Measurements from ENCODE around the gene SLC35G6. TPM values are rescaled to one million over a fixed set of nuclear protein-coding genes. Genes with fewer than 3 reads are reported as not detected.

Gene SLC35G6
- total RNA-seq, 1 donor = not detected

DNA sequence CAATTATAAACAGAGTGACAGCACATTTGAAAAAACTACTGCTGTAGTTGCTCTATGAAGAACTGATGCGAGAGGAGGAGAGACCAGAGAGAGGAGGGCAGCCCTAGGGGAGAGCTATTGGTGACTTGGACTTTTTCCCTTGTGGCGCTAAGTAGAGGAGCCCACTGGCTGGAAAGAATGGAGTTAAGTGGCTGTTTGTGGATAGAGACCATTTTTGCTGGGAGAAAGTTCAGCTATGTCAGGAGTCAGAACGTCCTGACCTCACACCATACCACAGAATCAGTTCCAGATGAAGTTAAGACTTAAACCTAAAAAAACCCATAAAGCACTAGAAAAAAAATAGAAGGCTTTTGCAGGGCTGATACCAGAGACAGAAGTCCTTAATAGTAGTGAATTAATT is 4.9 kb downstream of the SLC35G6 start:
- H3K9me3 ChIP-seq (ENCODE audit: low read depth, low read length) = no peaks in the 10 kb centered on the region
- peak overlapping the region; percentile 91 for H3K4me2 ChIP-seq (ENCODE audit: insufficient read depth, low read length)
- H3K27ac ChIP-seq (ENCODE audit: low read depth, low read length) = peak overlapping the region; percentile 43
- H3K27me3 ChIP-seq (ENCODE audit: insufficient read depth, low read length) = no peaks in the 10 kb centered on the region
- no peak overlapping the region for H2AFZ ChIP-seq (ENCODE audit: low read length)
- peaks cover 56% of the 10 kb centered on the region for H4K20me1 ChIP-seq (ENCODE audit: insufficient read depth, low read length)
- H3K4me1 ChIP-seq (ENCODE audit: insufficient read depth, low read length) = peaks cover 28% of the 10 kb centered on the region
- peak; percentile 46 for DNase-seq (ENCODE audit: insufficient read length, low spot score, missing footprints)
- H3K79me2 ChIP-seq (ENCODE audit: insufficient read depth, low read length) = peaks cover 67% of the 10 kb centered on the region
- peaks cover 2% of the 10 kb centered on the region for H3K36me3 ChIP-seq (ENCODE audit: insufficient read depth, low read length)
- TF ChIP-seq, protein P1, sequence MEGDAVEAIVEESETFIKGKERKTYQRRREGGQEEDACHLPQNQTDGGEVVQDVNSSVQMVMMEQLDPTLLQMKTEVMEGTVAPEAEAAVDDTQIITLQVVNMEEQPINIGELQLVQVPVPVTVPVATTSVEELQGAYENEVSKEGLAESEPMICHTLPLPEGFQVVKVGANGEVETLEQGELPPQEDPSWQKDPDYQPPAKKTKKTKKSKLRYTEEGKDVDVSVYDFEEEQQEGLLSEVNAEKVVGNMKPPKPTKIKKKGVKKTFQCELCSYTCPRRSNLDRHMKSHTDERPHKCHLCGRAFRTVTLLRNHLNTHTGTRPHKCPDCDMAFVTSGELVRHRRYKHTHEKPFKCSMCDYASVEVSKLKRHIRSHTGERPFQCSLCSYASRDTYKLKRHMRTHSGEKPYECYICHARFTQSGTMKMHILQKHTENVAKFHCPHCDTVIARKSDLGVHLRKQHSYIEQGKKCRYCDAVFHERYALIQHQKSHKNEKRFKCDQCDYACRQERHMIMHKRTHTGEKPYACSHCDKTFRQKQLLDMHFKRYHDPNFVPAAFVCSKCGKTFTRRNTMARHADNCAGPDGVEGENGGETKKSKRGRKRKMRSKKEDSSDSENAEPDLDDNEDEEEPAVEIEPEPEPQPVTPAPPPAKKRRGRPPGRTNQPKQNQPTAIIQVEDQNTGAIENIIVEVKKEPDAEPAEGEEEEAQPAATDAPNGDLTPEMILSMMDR (IDR thresholded peaks at IDR 0.05; ENCODE audit: extremely low read depth, low read depth, low read length) = no peak
- peak overlapping the region; percentile 95 for H3K4me3 ChIP-seq (ENCODE audit: insufficient read depth, low read length)

DNA sequence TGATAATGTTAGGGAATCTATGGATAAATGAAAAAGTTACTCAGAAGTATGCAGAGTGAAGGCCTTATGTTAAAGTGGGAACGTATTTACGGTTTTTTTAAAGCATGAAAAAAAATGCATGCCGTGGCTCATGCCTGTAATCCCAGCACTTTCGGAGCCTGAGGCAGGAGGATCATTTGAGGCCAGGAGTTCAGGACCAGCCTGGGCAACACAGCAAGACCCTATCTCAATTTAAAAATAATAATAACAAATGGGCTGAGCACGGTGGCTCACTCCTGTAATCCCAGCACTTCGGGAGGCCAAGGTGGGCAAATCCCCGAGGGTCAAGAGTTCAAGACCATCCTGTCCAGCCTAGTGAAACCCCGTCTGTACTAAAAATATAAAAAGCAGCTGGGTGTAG is 8.9 kb downstream of the SLC35G6 start:
- Histone ChIP-seq H3K27me3 (ENCODE audit: insufficient read depth, low read length) (no peaks in the 10 kb centered on the region), H3K4me1 (ENCODE audit: insufficient read depth, low read length) (peaks cover 20% of the 10 kb centered on the region), H3K9me3 (ENCODE audit: low read depth, low read length) (no peaks in the 10 kb centered on the region), H3K79me2 (ENCODE audit: insufficient read depth, low read length) (peaks cover 98% of the 10 kb centered on the region), H2AFZ (ENCODE audit: low read length) (no peak overlapping the region), H3K36me3 (ENCODE audit: insufficient read depth, low read length) (peaks cover 7% of the 10 kb centered on the region), H3K4me3 (ENCODE audit: insufficient read depth, low read length) (no peak overlapping the region), H3K27ac (ENCODE audit: low read depth, low read length) (no peak overlapping the region), H4K20me1 (ENCODE audit: insufficient read depth, low read length) (peaks cover 84% of the 10 kb centered on the region), H3K4me2 (ENCODE audit: insufficient read depth, low read length) (no peak overlapping the region)
- TF ChIP-seq, protein P1 (IDR thresholded peaks at IDR 0.05; ENCODE audit: extremely low read depth, low read depth, low read length) = no peak
- no peak for DNase-seq (ENCODE audit: insufficient read length, low spot score, missing footprints)

DNA sequence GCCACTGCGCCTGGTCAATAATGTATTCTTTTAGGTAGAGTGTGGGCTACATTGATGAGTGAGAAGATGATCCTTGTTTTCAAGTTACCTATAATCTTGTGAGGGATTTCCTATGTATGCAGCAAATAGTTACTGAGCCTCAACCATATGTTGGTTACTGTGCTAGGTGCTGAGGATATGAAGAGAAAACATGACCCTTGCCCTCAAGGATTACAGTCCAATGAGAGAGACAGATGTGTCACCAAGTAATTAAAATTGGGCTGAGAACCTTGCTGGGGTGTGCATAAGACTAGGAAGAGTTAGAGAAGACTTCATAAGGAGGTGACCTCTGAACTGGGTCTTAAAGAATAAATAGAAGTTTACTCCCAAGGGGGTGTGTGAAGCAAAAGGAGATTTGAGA is 10.3 kb downstream of the SLC35G6 start:
- no peaks in the 10 kb centered on the region for H3K9me3 ChIP-seq (ENCODE audit: low read depth, low read length)
- no peak overlapping the region for H3K4me3 ChIP-seq (ENCODE audit: insufficient read depth, low read length)
- peaks cover 100% of the 10 kb centered on the region for H3K79me2 ChIP-seq (ENCODE audit: insufficient read depth, low read length)
- TF ChIP-seq, protein P1 (IDR thresholded peaks at IDR 0.05; ENCODE audit: extremely low read depth, low read depth, low read length) = no peak
- no peak overlapping the region for H2AFZ ChIP-seq (ENCODE audit: low read length)
- DNase-seq (ENCODE audit: insufficient read length, low spot score, missing footprints) = no peak
- H3K27me3 ChIP-seq (ENCODE audit: insufficient read depth, low read length) = no peaks in the 10 kb centered on the region
- peaks cover 13% of the 10 kb centered on the region for H3K4me1 ChIP-seq (ENCODE audit: insufficient read depth, low read length)
- H3K27ac ChIP-seq (ENCODE audit: low read depth, low read length) = no peak overlapping the region
- peaks cover 83% of the 10 kb centered on the region for H4K20me1 ChIP-seq (ENCODE audit: insufficient read depth, low read length)
- H3K36me3 ChIP-seq (ENCODE audit: insufficient read depth, low read length) = peaks cover 17% of the 10 kb centered on the region
- no peak overlapping the region for H3K4me2 ChIP-seq (ENCODE audit: insufficient read depth, low read length)

DNA sequence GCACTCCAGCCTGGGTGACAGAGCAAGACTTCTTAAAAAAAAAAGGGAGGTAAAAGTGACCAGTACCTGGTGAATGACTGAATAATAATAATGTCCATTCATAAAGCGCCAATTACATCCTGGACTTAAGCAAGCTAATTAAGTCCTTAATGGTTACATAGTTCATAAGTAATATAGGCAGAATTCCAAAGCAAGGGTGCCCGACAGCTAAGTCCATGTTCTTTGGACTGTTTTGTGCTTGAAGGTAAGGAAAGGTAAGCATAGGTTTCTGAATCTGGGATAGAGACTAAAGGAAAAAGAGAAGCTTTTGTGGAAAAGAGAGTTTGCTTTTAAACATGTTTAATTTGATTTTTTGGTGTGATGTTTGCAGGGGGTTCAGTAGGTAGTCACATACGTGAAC is 12.7 kb downstream of the SLC35G6 start:
- no peak overlapping the region for H2AFZ ChIP-seq (ENCODE audit: low read length)
- peak; percentile 51 for DNase-seq (ENCODE audit: insufficient read length, low spot score, missing footprints)
- no peaks in the 10 kb centered on the region for H3K9me3 ChIP-seq (ENCODE audit: low read depth, low read length)
- no peak overlapping the region for H3K4me3 ChIP-seq (ENCODE audit: insufficient read depth, low read length)
- H3K4me1 ChIP-seq (ENCODE audit: insufficient read depth, low read length) = no peaks in the 10 kb centered on the region
- peaks cover 81% of the 10 kb centered on the region for H4K20me1 ChIP-seq (ENCODE audit: insufficient read depth, low read length)
- H3K79me2 ChIP-seq (ENCODE audit: insufficient read depth, low read length) = peaks cover 97% of the 10 kb centered on the region
- H3K27me3 ChIP-seq (ENCODE audit: insufficient read depth, low read length) = no peaks in the 10 kb centered on the region
- TF ChIP-seq, protein P1 (IDR thresholded peaks at IDR 0.05; ENCODE audit: extremely low read depth, low read depth, low read length) = no peak
- H3K4me2 ChIP-seq (ENCODE audit: insufficient read depth, low read length) = no peak overlapping the region
- H3K27ac ChIP-seq (ENCODE audit: low read depth, low read length) = no peak overlapping the region
- H3K36me3 ChIP-seq (ENCODE audit: insufficient read depth, low read length) = peaks cover 37% of the 10 kb centered on the region

All from osteoblast (primary cell).